ENCODE measurements around the gene MRPL19. TPM values are rescaled to one million over a fixed set of nuclear protein-coding genes. Genes with fewer than 3 reads are reported as not detected.

MRPL19 gene
- total and polyA plus RNA-seq, 2 of the 13 experiments (the other 11 are each of a cell fraction or from before 2014, with no cell fraction given) = 43.2 to 163 TPM

DNA sequence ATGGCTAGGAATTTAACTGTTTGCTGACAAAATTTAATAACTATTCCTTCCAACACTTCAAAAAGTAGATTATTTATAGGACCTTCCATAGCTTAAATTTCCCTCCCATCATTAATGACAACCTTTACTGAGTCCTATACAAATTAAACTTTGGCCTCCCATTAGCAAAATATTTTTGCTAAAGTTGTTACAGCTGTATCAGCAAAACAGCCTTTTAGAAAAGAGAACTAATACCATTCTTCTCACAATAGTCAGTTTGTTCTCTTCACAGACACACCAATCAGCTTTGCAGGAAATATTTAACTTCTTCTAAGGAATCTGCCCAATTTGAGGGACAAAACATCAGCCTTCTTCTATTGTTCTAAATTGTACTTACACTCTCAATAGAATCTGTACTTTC lies 76.1 kb downstream of the MRPL19 start:
- no peaks in the 10 kb centered on the region for H3K79me2 ChIP-seq (ENCODE audit: insufficient read depth, low read length)
- H3K4me2 ChIP-seq (ENCODE audit: low read depth, low read length) = no peak overlapping the region
- no TSS peak for BruUV-seq (replicated peaks)
- intact Hi-C loops (cut with micrococcal nuclease; ENCODE audit: unreplicated experiment) (no loop called here), in situ Hi-C loops (cut with HindIII; ENCODE audit: extremely low pct_ligation_motif_present, low pct_unique_long_range_greater_than_20kb) (no loop called here)
- CTCF ChIA-PET (ENCODE audit: low intra/inter-chr PET ratio, low total read pairs) = no interaction called here
- ATAC-seq = no peak
- no peak for FAIRE-seq
- TF ChIP-seq, protein P1, sequence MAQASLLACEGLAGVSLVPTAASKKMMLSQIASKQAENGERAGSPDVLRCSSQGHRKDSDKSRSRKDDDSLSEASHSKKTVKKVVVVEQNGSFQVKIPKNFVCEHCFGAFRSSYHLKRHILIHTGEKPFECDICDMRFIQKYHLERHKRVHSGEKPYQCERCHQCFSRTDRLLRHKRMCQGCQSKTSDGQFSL (CRISPR knock-in tag; IDR thresholded peaks at IDR 0.05) = no peak
- TF ChIP-seq FOXJ3 (CRISPR knock-in tag; IDR thresholded peaks at IDR 0.05; ENCODE audit: borderline replicate concordance) = no peak
- no peak for TF ChIP-seq PHB2 (IDR thresholded peaks at IDR 0.05; ENCODE audit: partially characterized antibody)
- no peak for TF ChIP-seq CBX1 (IDR thresholded peaks at IDR 0.05; ENCODE audit: low read depth)
- no peak for TF ChIP-seq NR1H2 (CRISPR knock-in tag; IDR thresholded peaks at IDR 0.05; ENCODE audit: borderline replicate concordance, low read depth)
- TF ChIP-seq, protein P2, sequence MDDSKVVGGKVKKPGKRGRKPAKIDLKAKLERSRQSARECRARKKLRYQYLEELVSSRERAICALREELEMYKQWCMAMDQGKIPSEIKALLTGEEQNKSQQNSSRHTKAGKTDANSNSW (CRISPR knock-in tag; IDR thresholded peaks at IDR 0.05; ENCODE audit: borderline replicate concordance) = no peak
- TF ChIP-seq MAFK (conservative IDR thresholded peaks at IDR 0.05 in 1 of 2, IDR thresholded peaks at IDR 0.05 in 1 of 2; ENCODE audit: low read length in 2 of 2) = peak; percentile 62 to 69
- TF ChIP-seq ZNF253 (CRISPR knock-in tag; IDR thresholded peaks at IDR 0.05; ENCODE audit: borderline replicate concordance) = no peak
- TF ChIP-seq ZNF205 (CRISPR knock-in tag; IDR thresholded peaks at IDR 0.05) = no peak
- no peak for TF ChIP-seq HDAC2 (CRISPR knock-in tag; IDR thresholded peaks at IDR 0.05)
- no peak for TF ChIP-seq HHEX (CRISPR knock-in tag; IDR thresholded peaks at IDR 0.05)
- TF ChIP-seq, protein P3, sequence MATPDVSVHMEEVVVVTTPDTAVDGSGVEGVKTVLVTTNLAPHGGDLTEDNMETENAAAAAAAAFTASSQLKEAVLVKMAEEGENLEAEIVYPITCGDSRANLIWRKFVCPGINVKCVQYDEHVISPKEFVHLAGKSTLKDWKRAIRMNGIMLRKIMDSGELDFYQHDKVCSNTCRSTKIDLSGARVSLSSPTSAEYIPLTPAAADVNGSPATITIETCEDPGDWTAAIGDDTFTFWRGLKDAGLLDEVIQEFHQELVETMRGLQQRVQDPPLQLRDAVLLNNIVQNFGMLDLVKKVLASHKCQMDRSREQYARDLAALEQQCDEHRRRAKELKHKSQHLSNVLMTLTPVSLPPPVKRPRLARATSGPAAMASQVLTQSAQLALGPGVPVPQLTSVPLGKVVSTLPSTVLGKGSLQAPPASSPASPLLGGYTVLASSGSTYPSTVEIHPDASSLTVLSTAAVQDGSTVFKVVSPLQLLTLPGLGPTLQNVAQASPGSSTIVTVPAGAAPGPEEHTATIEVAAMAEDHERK (CRISPR knock-in tag; IDR thresholded peaks at IDR 0.05; ENCODE audit: low read depth) = no peak
- no peak for TF ChIP-seq U2AF2 (IDR thresholded peaks at IDR 0.05; ENCODE audit: low read depth, low read length)
- TF ChIP-seq MAFF (IDR thresholded peaks at IDR 0.05; ENCODE audit: low read depth, low read length) = peak; percentile 59; the same call in 1 of the 2 replicates
- TF ChIP-seq, protein P4, sequence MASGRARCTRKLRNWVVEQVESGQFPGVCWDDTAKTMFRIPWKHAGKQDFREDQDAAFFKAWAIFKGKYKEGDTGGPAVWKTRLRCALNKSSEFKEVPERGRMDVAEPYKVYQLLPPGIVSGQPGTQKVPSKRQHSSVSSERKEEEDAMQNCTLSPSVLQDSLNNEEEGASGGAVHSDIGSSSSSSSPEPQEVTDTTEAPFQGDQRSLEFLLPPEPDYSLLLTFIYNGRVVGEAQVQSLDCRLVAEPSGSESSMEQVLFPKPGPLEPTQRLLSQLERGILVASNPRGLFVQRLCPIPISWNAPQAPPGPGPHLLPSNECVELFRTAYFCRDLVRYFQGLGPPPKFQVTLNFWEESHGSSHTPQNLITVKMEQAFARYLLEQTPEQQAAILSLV (CRISPR knock-in tag; IDR thresholded peaks at IDR 0.05; ENCODE audit: borderline replicate concordance) = no peak
- no peaks in the 10 kb centered on the region for H4K20me1 ChIP-seq (ENCODE audit: insufficient read depth, low read length)
- H3K27me3 ChIP-seq (ENCODE audit: control insufficient read depth in 1 of 2, insufficient read depth in 2 of 2, low read length in 2 of 2) = no peaks in the 10 kb centered on the region
- no peak for DNase-seq (ENCODE audit: low spot score)
- H3K9me3 ChIP-seq (ENCODE audit: low read length) = no peaks in the 10 kb centered on the region
- no peak overlapping the region for H2AFZ ChIP-seq (ENCODE audit: low read length)
- H3K9ac ChIP-seq (ENCODE audit: insufficient read depth, low read depth, low read length) = no peak overlapping the region
- H3K36me3 ChIP-seq (replicated peaks in 1 of 2; ENCODE audit: control insufficient read depth in 1 of 2, insufficient read depth in 2 of 2, low read length in 2 of 2) = no peaks in the 10 kb centered on the region
- H3K4me1 ChIP-seq (ENCODE audit: insufficient read depth, low read length) = no peaks in the 10 kb centered on the region
- H3K4me3 ChIP-seq (replicated peaks in 1 of 3; ENCODE audit: insufficient read depth in 1 of 3, low read depth in 2 of 3, low read length in 3 of 3) = no peak overlapping the region
- no peak overlapping the region for H3K27ac ChIP-seq (ENCODE audit: extremely low read length, insufficient read depth, low read length)
- POLR2A ChIA-PET = interaction anchor here (1.4 kb wide), 1 partner anchor 12 kb away, joined by 6 read pairs; the partner anchor contains the start of gene GCFC2

Measured in HepG2 (cell line).